ENCODE results near the gene LENG8. TPM values are rescaled to one million over a fixed set of nuclear protein-coding genes. Genes with fewer than 3 reads are reported as not detected.

LENG8 gene
- total and polyA plus RNA-seq, 2 of the 8 experiments (the other 6 are each of a cell fraction or from before 2014, with no cell fraction given): 62.2 to 108 TPM

GRCh38 chr19:54469496-54469934 lies 20.5 kb downstream of the LENG8 start (continued):
- TF ChIP-seq MAX (IDR thresholded peaks at IDR 0.05) (no peak), NANOG (IDR thresholded peaks at IDR 0.05; ENCODE audit: insufficient read depth, low read depth, low read length, poor library complexity, severe bottlenecking) (no peak), POLR2A (IDR thresholded peaks at IDR 0.05; ENCODE audit: control extremely low read depth in 1 of 2, low read depth in 2 of 2, low read length in 2 of 2) (no peak), RFX5 (IDR thresholded peaks at IDR 0.05; ENCODE audit: borderline replicate concordance, low read depth, low read length) (no peak), CTCF (IDR thresholded peaks at IDR 0.05; ENCODE audit: control extremely low read depth in 1 of 3, insufficient read depth in 1 of 3, low read depth in 1 of 3, low read length in 3 of 3) (no peak), POLR2AphosphoS5 (IDR thresholded peaks at IDR 0.05; ENCODE audit: low read depth, low read length) (no peak), SUZ12 (IDR thresholded peaks at IDR 0.05; ENCODE audit: low read length) (no peak), CHD7 (IDR thresholded peaks at IDR 0.05; ENCODE audit: insufficient replicate concordance, low read length) (no peak), POU5F1 (IDR thresholded peaks at IDR 0.05; ENCODE audit: low read depth, low read length) (no peak)

Data from H1 (cell line).